ENCODE measurements around the gene LRCOL1.
A peak's percentile ranks its signal among the peaks of the same experiment; 100 is the strongest.

Gene LRCOL1

GRCh38 chr12:132596016-132596415 is 14.4 kb downstream of the LRCOL1 start:
- no peak for TF ChIP-seq CTCF (conservative IDR thresholded peaks at IDR 0.05)

DNA sequence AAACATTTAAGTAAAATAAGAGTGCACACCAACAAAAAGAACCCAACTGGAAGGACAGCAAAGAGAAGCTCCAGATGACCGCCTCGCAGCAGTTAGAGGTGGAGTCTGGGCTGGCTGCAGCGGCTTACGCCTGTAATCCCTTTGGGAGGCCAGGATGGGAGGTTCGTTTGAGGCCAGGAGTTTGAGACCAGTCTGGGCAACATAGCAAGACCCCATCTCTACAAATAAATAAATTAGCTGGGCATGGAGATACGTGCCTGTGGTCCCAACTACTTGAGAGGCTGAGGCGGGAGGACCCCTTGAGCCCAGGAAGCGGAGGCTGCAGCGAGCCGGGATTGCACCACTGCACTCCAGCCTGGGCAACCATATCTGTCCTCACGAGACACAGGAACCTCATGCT is 15.2 kb downstream of the LRCOL1 start:
- H3K27ac ChIP-seq = no peak overlapping the region
- TF ChIP-seq CTCF (conservative IDR thresholded peaks at IDR 0.05) = no peak

More at GRCh38 chr12:132596016-132596415, 14.4 kb downstream of the LRCOL1 start:
- H3K27ac ChIP-seq = no peak overlapping the region

DNA sequence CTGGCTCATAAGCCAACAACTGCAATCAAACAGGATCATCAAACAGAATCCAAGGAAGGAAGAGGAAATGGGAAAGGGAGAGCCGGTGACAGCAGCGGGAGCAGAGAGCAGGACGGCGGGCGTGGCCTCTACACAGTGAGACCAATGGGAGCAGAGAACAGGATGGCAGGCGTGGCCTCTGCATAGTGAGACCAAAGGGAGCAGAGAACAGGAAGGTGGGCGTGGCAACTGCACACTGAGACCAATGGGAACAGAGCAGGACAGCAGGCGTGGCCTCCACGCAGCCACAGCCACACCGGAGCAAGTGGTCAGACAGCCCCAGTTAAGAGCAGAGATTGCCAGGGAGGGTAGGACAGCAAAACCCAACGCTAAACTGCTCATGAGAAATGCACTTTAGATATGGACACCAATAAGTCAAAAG is 16.4 kb downstream of the LRCOL1 start:
- peak overlapping the region; percentile 74 for H3K27ac ChIP-seq
- TF ChIP-seq CTCF (conservative IDR thresholded peaks at IDR 0.05) = no peak

- no peak for TF ChIP-seq CTCF (conservative IDR thresholded peaks at IDR 0.05)
- peak overlapping the region; percentile 74 for H3K27ac ChIP-seq
Observed at GRCh38 chr12:132593521-132593920, 16.9 kb downstream of the LRCOL1 start.

DNA sequence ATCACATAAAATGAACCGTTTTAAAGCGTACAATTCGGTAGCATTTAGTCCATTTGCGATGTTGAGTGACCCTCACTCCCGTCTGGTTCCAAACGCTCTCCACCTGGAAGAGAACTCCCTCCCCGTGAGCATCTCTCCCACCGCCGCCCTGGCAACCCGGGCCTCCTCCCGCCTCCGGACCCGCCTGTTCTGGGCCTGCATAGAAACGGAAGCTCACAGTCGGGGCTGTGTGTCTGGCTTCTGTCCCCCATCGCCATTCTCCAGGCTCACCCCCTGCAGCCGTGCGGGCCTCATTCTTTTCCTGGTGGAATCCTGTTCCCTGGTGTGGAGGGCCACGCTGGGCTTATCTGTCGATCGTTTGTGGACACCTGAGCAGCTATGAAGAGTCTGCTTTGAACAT is 17.3 kb downstream of the LRCOL1 start:
- no peak for TF ChIP-seq CTCF (conservative IDR thresholded peaks at IDR 0.05)
- H3K27ac ChIP-seq = peak overlapping the region; percentile 74

GRCh38 chr12:132592282-132592970 is 18.0 kb downstream of the LRCOL1 start:
- H3K27ac ChIP-seq = no peak overlapping the region
- TF ChIP-seq CTCF (conservative IDR thresholded peaks at IDR 0.05) = no peak

DNA sequence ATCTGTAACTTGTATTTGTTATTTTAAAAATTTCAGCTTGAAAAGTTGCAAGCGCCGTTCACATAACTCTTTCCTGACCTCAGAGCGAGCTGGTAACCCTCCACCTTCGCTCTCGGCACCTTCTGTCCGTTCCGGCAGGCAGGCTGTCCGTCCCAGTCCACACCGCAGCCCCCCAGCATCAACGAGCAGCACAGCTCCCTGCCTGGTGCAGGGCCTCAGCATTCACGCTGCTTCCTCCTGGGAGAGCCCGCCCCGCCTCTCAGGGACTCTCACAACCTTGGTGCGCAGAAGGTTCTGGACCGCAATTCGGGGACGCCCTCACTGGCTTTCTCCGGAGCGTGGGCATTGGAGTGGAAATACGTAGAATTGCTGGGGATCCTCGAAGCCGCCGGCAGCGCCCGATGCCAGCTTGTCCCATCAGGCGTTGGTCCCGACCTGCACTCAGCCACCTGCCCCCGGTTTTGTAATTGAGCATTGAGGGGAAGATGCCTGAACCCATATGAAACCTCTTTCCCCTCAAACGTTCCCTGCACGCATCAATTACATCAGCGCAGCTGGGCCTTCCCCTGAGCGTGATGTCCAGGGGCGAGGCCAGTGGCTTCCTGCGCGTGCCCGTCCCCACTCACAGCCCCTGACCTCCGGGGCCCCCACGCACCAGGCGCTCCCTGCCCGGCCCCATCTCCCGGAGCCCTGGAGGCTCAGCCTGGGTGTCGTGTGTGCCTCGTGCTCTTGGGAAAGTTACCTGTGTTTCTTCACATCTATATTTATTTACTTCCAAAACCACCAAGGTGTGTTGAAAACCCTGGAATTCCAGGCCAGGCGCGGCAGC is 19.1 kb downstream of the LRCOL1 start:
- TF ChIP-seq CTCF (conservative IDR thresholded peaks at IDR 0.05) = no peak
- no peak overlapping the region for H3K27ac ChIP-seq
